OCI-LY1 (cell line): ENCODE data around the gene NOTCH4.

Experiments used
- EZH2 ChIP-seq: fragments of 200-600 bp; sonication (generic), shearing (Covaris generic); IDR thresholded peaks from 2 replicates; pipeline ENCODE4 v1.8.0; 2017; ENCODE audit warnings: borderline replicate concordance, mixed run types, mild to moderate bottlenecking, antibody characterized with exemption, low read length, moderate library complexity, mixed read lengths
- TF ChIP-seq, protein P1 (sequence below): fragments of 200-600 bp; sonication (generic), shearing (Covaris generic); IDR thresholded peaks from 2 replicates; pipeline ENCODE4 v1.5.1; 2017; ENCODE audit warnings: mild to moderate bottlenecking, antibody characterized with exemption, low read length, moderate library complexity, mixed read lengths

GRCh38 chr6:32267035-32267434 lies 43.2 kb upstream of the NOTCH4 start:
- TF ChIP-seq, protein P1, sequence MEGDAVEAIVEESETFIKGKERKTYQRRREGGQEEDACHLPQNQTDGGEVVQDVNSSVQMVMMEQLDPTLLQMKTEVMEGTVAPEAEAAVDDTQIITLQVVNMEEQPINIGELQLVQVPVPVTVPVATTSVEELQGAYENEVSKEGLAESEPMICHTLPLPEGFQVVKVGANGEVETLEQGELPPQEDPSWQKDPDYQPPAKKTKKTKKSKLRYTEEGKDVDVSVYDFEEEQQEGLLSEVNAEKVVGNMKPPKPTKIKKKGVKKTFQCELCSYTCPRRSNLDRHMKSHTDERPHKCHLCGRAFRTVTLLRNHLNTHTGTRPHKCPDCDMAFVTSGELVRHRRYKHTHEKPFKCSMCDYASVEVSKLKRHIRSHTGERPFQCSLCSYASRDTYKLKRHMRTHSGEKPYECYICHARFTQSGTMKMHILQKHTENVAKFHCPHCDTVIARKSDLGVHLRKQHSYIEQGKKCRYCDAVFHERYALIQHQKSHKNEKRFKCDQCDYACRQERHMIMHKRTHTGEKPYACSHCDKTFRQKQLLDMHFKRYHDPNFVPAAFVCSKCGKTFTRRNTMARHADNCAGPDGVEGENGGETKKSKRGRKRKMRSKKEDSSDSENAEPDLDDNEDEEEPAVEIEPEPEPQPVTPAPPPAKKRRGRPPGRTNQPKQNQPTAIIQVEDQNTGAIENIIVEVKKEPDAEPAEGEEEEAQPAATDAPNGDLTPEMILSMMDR: no peak
- TF ChIP-seq EZH2: no peak
